A673 (cell line): ENCODE results near the gene NTNG2.

Experiments
- CTCF ChIP-seq: fragments of 300-800, 200-600 bp; sonication (generic); conservative IDR thresholded peaks from 2 replicates; pipeline ENCODE4 v1.5.1; 2017; ENCODE audit warnings: low read depth, mild to moderate bottlenecking, antibody characterized with exemption, low read length, moderate library complexity, mixed read lengths
- EZH2 ChIP-seq: fragments of 200-600 bp; sonication (generic); IDR thresholded peaks from 2 replicates; pipeline ENCODE4 v1.6.1; 2017; ENCODE audit warnings: borderline replicate concordance, low read depth, mild to moderate bottlenecking, mixed read lengths, antibody characterized with exemption, low read length; ENCODE audit not compliant: poor library complexity, severe bottlenecking

GRCh38 chr9:132146039-132146438 is 15.8 kb upstream of the NTNG2 start:
- no peak for TF ChIP-seq CTCF
- no peak for TF ChIP-seq EZH2
